Chondrocyte (in vitro differentiated cells): Measurements from ENCODE around the gene KDSR. TPM values are rescaled to one million over a fixed set of nuclear protein-coding genes. Genes with fewer than 3 reads are reported as not detected.

Experiments used
- DNase-seq: peaks from one replicate; pipeline ENCODE4 v3.0.0; 2021; ENCODE audit warnings: mixed read lengths, low spot score
- H3K27ac Mint-ChIP-seq: one replicate; pipeline ENCODE4 v1.8.0; 2021; ENCODE audit warnings: mild to moderate bottlenecking, moderate library complexity, mixed read lengths; ENCODE audit not compliant: unreplicated experiment
- H3K27me3 Mint-ChIP-seq: 2 replicates; pipeline ENCODE4 v1.8.0; 2021; ENCODE audit warnings: low read depth, mixed read lengths
- H3K36me3 Mint-ChIP-seq: 2 replicates; pipeline ENCODE4 v1.8.0; 2021; ENCODE audit warnings: low read depth, mixed read lengths
- H3K4me1 Mint-ChIP-seq: 2 replicates; pipeline ENCODE4 v1.8.0; 2021; ENCODE audit warnings: low read depth, mild to moderate bottlenecking, mixed read lengths
- H3K4me3 Mint-ChIP-seq: one replicate; pipeline ENCODE4 v1.8.0; 2021; ENCODE audit warnings: mild to moderate bottlenecking, moderate library complexity, mixed read lengths; ENCODE audit not compliant: unreplicated experiment
- H3K9me3 Mint-ChIP-seq: 2 replicates; pipeline ENCODE4 v1.8.0; 2021; ENCODE audit warnings: low read depth, mixed read lengths
- CTCF ChIP-seq: fragments of 200-600 bp; sonication (generic); IDR thresholded peaks from 2 replicates; pipeline ENCODE4 v1.5.0; 2021; ENCODE audit warnings: antibody characterized with exemption, mild to moderate bottlenecking, moderate library complexity
- total RNA-seq: library from RNA; stranded (reverse); gene quantifications from 3 replicates; pipeline ENCODE4 v1.2.1, GENCODE V29; 2021

KDSR gene
- total RNA-seq, 1 donor from 2014 or later: 64.2 TPM

GRCh38 chr18:63321291-63321690 is 45.7 kb downstream of the KDSR start:
- DNase-seq: no peak
- no peak overlapping the region for H3K4me3 Mint-ChIP-seq
- no peaks in the 10 kb centered on the region for H3K36me3 Mint-ChIP-seq
- peaks cover 35% of the 10 kb centered on the region for H3K4me1 Mint-ChIP-seq
- H3K9me3 Mint-ChIP-seq: no peaks in the 10 kb centered on the region
- H3K27ac Mint-ChIP-seq: no peak overlapping the region
- no peak for TF ChIP-seq CTCF
- H3K27me3 Mint-ChIP-seq: no peaks in the 10 kb centered on the region

GRCh38 chr18:63320975-63321265 is 46.1 kb downstream of the KDSR start:
- peak overlapping the region; percentile 68 for H3K4me3 Mint-ChIP-seq
- H3K9me3 Mint-ChIP-seq: no peaks in the 10 kb centered on the region
- peaks cover 39% of the 10 kb centered on the region for H3K4me1 Mint-ChIP-seq
- no peak for DNase-seq
- no peaks in the 10 kb centered on the region for H3K27me3 Mint-ChIP-seq
- H3K36me3 Mint-ChIP-seq: no peaks in the 10 kb centered on the region
- H3K27ac Mint-ChIP-seq: peak overlapping the region; percentile 43
- TF ChIP-seq CTCF: no peak

- H3K36me3 Mint-ChIP-seq: no peaks in the 10 kb centered on the region
These were observed 46.7 kb downstream of the KDSR start for GRCh38 chr18:63320123-63320974.

DNA sequence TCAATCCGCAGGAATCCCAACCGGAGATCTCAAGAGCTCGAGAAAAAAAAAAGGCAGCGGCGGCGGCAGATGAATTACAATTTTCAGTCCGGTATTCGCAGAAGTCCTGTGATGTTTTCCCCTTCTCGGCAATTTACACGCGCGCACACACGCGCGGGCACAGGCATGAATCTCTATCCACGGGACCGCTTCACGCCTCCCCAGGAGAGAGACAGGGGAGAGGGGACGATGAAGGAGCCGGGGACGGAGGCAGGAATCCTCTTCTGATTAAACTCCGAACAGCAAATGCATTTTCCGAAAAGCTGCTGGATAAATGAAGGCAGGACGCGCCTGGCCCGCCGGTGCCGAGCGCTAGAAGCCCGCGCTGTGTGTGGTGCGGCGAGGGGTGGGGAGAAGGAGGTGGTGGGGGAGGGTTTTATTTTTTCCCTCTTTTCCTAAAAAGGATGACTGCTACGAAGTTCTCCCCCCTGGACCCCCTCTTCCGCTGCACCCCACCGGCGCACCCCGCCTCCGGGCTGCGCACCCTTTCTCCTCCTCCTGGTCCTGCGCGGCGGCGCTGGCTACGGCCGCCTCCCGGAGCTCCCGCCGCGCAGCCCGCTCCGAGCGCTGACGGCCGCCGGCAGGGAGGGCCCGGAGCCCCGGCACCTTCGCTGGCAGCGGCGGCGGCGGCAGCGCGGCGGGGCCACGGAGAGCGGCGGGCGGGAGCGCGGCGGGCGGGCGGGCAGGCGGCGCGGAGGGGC is 47.5 kb downstream of the KDSR start, which contains the start of gene BCL2:
Gene BCL2, minus strand, starts transcription at position 387 of the 740 bp plus-strand sequence.
- Mint-ChIP-seq H3K27me3 (no peaks in the 10 kb centered on the region), H3K9me3 (no peaks in the 10 kb centered on the region), H3K36me3 (no peaks in the 10 kb centered on the region), H3K4me1 (peaks cover 45% of the 10 kb centered on the region), H3K4me3 (peak within 1 kb of the TSS; percentile 90), H3K27ac (peak within 1 kb of the TSS; percentile 84)
- TF ChIP-seq CTCF: no peak
- no peak for DNase-seq

More at GRCh38 chr18:63320123-63320974, 46.7 kb downstream of the KDSR start:
- no peak for DNase-seq
- Mint-ChIP-seq H3K9me3 (no peaks in the 10 kb centered on the region), H3K4me1 (peaks cover 42% of the 10 kb centered on the region), H3K4me3 (peak overlapping the region; percentile 68), H3K27me3 (no peaks in the 10 kb centered on the region), H3K27ac (peak overlapping the region; percentile 43)
- peak; percentile 45 for TF ChIP-seq CTCF

- TF ChIP-seq CTCF: no peak
- DNase-seq: no peak
- Mint-ChIP-seq H3K9me3 (no peaks in the 10 kb centered on the region), H3K4me1 (peaks cover 49% of the 10 kb centered on the region), H3K27me3 (no peaks in the 10 kb centered on the region), H3K36me3 (no peaks in the 10 kb centered on the region), H3K27ac (peak overlapping the region; percentile 84), H3K4me3 (peak overlapping the region; percentile 90)
These were observed 48.1 kb downstream of the KDSR start for GRCh38 chr18:63318889-63319382.
